Vagina (tissue), 2 donors: ENCODE data around the gene RHBG.

Source experiments
- CTCF ChIP-seq, 3 experiments: fragments of 450-650 bp in 2 of 3; fragments of 200-600 bp in 1 of 3; sonication (generic) in 1 of 3; IDR thresholded peaks; one replicate each; pipeline ENCODE4 v1.5.1; 2017 to 2019; ENCODE audit warnings: antibody characterized with exemption in 3 of 3, mild to moderate bottlenecking in 2 of 3, moderate library complexity in 2 of 3
- POLR2A ChIP-seq, 2 donors: fragments of 450-650 bp; IDR thresholded peaks; one replicate each; pipeline ENCODE4 v1.6.1; 2017; ENCODE audit warnings: antibody characterized with exemption in 2 of 2, mild to moderate bottlenecking in 2 of 2, moderate library complexity in 2 of 2
- POLR2AphosphoS5 ChIP-seq, 2 donors: sonication (generic); formaldehyde crosslinking; IDR thresholded peaks; one replicate each; pipeline ENCODE4 v1.9.0; 2017; ENCODE audit warnings: antibody characterized with exemption in 2 of 2, mild to moderate bottlenecking in 2 of 2, low read depth in 1 of 2; ENCODE audit not compliant: insufficient read depth in 1 of 2

GRCh38 chr1:156387870-156388173 lies 18.8 kb downstream of the RHBG start:
- TF ChIP-seq CTCF (IDR thresholded peaks at IDR 0.05) (no peak), POLR2AphosphoS5 (IDR thresholded peaks at IDR 0.05; ENCODE audit: insufficient read depth in 1 of 2, low read depth in 1 of 2) (no peak), POLR2A (IDR thresholded peaks at IDR 0.05) (no peak)
